Colonic mucosa (tissue), 4 donors: ENCODE measurements around the gene BLVRB. TPM values are rescaled to one million over a fixed set of nuclear protein-coding genes. Genes with fewer than 3 reads are reported as not detected.
"Not testable (repeated sequence)": the region's sequence is repeated elsewhere in the genome, so short reads cannot be mapped to it uniquely, and the experiment has no call there.

Source experiments
- DNase-seq: peaks from one replicate; pipeline ENCODE4 v3.0.0-alpha.2; 2020
- H3K27ac ChIP-seq: fragments of 200-600 bp; one replicate; pipeline ENCODE4 v1.8.0; 2021
- H3K27me3 ChIP-seq: fragments of 200-600 bp; one replicate; pipeline ENCODE4 v1.8.0; 2021
- H3K36me3 ChIP-seq: fragments of 200-600 bp; one replicate; pipeline ENCODE4 v1.8.0; 2021
- H3K4me1 ChIP-seq: fragments of 200-600 bp; one replicate; pipeline ENCODE4 v1.8.0; 2021; ENCODE audit warnings: mild to moderate bottlenecking
- H3K4me3 ChIP-seq: fragments of 200-600 bp; one replicate; pipeline ENCODE4 v1.8.0; 2021
- H3K9ac ChIP-seq, 2 donors: one replicate each; pipeline ENCODE4 v1.7.0; 2013; ENCODE audit warnings: control low read depth in 2 of 2, low read depth in 2 of 2, low read length in 2 of 2
- H3K9me3 ChIP-seq: fragments of 200-600 bp; one replicate; pipeline ENCODE4 v1.8.0; 2021
- intact Hi-C: fragments of 100-400 bp; cut with DNase I; formaldehyde crosslinking; loops from one replicate; pipeline ENCODE4 v1.14.1; 2022
- total RNA-seq, 2 donors: library from RNA; stranded (reverse); fragmentation: NEBNext Ultra II Directional in 1 of 2; extraction: Animal tissue kit (Norgen Biotek cat#: 25700) in 1 of 2; gene quantifications; one replicate each; pipeline ENCODE4 v1.2.1, GENCODE V29; 2021
- TF ChIP-seq, protein P1 (sequence below): fragments of 200-600 bp; IDR thresholded peaks from one replicate; pipeline ENCODE4 v1.8.0; 2022; ENCODE audit warnings: antibody characterized with exemption, mild to moderate bottlenecking
- donor health status: healthy.
- donor health status: DM: no; HTN: no; CAD: no.
- donor health status: DM: no; HTN: no; CAD: no.

The BLVRB gene
- total RNA-seq, 2 donors from 2014 or later: 76.5 to 94.9 TPM

DNA sequence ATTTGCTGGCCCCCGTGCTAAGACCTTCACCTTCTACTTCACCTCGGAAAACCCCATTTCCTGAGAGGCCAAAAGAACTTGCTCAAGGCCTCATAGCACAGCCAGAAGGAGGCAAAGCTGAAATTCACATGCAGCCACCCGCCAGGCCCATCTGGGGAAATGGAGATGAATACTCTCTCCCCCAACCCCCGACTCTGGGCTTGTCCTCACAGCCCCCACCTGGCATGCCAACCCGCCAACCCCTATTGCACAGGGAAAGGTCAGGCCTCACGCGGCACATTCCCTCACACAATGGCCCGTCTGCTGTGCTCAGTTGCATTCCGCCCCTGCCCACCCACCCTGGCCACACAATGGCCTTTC lies 55.5 kb downstream of the BLVRB start:
- no peaks in the 10 kb centered on the region for H3K27me3 ChIP-seq
- no peaks in the 10 kb centered on the region for H3K9me3 ChIP-seq
- intact Hi-C loops: no loop called here
- no peaks in the 10 kb centered on the region for H3K4me1 ChIP-seq
- no peak for DNase-seq
- H3K27ac ChIP-seq: no peak overlapping the region
- TF ChIP-seq, protein P1, sequence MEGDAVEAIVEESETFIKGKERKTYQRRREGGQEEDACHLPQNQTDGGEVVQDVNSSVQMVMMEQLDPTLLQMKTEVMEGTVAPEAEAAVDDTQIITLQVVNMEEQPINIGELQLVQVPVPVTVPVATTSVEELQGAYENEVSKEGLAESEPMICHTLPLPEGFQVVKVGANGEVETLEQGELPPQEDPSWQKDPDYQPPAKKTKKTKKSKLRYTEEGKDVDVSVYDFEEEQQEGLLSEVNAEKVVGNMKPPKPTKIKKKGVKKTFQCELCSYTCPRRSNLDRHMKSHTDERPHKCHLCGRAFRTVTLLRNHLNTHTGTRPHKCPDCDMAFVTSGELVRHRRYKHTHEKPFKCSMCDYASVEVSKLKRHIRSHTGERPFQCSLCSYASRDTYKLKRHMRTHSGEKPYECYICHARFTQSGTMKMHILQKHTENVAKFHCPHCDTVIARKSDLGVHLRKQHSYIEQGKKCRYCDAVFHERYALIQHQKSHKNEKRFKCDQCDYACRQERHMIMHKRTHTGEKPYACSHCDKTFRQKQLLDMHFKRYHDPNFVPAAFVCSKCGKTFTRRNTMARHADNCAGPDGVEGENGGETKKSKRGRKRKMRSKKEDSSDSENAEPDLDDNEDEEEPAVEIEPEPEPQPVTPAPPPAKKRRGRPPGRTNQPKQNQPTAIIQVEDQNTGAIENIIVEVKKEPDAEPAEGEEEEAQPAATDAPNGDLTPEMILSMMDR: no peak
- no peak overlapping the region for H3K4me3 ChIP-seq
- H3K9ac ChIP-seq: no peak overlapping the region
- no peaks in the 10 kb centered on the region for H3K36me3 ChIP-seq

DNA sequence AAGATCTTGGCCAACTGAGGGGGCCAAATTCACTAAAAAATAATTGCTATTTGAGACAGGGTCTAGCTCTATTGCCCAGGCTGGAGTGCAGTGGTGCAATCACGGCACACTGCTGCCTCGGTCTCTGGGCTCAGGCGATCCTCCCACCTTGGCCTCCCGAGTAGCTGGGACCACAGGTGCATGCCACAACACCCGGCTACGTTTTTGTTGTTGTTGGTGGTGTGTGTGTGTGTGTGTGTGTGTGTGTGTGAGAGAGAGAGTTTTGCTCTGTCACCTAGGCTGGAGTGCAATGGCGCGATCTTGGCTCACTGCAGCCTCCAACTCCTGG lies 57.0 kb downstream of the BLVRB start:
- H3K27me3 ChIP-seq, H3K27ac ChIP-seq, H3K4me3 ChIP-seq, H3K9me3 ChIP-seq, intact Hi-C loops, H3K9ac ChIP-seq, DNase-seq, H3K4me1 ChIP-seq, H3K36me3 ChIP-seq: not testable (repeated sequence)

DNA sequence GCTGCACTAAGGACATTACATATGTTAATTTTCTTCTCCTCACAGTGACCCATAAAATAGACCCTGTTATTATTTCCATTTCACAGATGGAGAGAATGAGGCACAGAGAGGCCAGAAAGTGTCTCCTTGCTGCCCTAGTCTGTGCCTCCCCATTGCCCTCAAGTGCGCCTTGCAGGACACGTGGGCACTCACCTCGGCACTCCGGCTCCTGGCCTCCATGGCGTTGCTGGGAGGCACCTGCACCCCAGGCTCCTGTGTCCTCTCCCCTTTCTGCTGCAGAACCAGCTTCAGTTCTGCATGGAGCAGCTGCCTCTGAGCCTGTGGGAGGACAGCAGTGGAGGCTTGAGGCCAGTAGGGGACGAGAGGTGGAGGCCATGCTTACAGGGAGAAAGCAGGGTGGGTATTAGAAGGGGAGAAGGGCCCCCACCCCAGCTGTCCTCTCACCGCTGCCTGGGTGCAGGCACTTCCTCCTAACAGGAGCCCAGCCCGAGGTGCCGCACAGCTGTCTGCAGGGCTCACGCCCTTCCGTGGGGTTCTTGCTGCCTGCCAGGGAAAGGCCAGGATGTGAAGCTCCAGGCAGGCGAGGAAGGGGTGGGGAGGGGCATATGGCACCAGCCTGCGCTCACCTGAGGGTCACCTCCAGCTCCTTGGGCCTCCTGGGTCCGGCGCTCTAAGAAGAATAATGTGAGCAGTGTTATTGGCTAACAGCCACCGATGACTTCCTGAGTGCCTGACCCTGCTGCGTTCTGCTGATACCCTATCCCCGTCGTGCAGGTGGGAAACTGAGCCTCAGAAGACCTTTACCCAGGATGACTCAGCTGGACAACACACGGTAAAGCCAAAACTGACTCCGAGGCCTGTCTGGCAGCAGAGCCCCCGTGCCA lies 57.6 kb downstream of the BLVRB start:
- H3K9ac ChIP-seq: no peak overlapping the region
- no peak overlapping the region for H3K4me3 ChIP-seq
- no peaks in the 10 kb centered on the region for H3K4me1 ChIP-seq
- TF ChIP-seq, protein P1: no peak
- no peaks in the 10 kb centered on the region for H3K36me3 ChIP-seq
- no peak overlapping the region for H3K27ac ChIP-seq
- H3K27me3 ChIP-seq: no peaks in the 10 kb centered on the region
- intact Hi-C loops: no loop called here
- no peak for DNase-seq
- no peaks in the 10 kb centered on the region for H3K9me3 ChIP-seq

DNA sequence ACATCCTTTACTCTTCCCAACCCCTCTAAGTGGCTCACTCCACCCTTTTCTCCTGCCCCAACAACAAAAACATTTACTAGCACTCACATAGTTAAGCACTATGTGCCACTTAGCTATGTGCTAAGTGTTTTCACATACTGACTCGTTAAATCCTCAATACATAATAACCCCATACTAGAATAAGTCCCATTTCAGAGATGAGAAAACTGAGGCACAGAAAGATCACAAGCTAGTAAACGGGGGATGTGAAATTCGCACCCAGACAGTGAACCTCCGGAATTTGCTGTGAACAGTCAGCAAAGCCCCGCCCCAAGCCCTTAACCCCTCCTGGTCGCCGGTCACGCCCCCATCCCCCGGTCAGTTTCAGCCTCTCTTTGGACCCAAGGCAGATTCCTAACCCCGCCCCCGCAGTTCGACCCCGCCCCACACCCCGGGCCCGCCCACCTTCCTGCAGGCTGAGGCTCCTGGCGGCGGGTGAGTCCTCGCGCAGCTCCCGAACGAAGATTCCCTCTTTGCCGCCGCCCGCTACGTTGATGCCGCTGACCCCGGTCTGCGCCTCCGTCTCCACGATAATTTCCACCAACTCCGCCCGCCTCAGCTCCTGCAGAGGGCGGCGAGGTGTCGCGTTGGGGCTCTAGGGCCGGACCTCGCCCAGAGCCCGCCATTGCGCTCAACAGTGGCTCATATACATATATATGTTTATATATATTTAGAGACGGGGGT lies 62.1 kb downstream of the BLVRB start:
- Histone ChIP-seq H3K4me3 (peak overlapping the region; percentile 60), H3K27me3 (no peaks in the 10 kb centered on the region), H3K9me3 (no peaks in the 10 kb centered on the region), H3K9ac (peak overlapping the region; percentile 28 to 64), H3K36me3 (no peaks in the 10 kb centered on the region), H3K27ac (peak overlapping the region; percentile 65), H3K4me1 (no peaks in the 10 kb centered on the region)
- TF ChIP-seq, protein P1: no peak
- peak; percentile 96 for DNase-seq
- intact Hi-C loops: no loop called here

DNA sequence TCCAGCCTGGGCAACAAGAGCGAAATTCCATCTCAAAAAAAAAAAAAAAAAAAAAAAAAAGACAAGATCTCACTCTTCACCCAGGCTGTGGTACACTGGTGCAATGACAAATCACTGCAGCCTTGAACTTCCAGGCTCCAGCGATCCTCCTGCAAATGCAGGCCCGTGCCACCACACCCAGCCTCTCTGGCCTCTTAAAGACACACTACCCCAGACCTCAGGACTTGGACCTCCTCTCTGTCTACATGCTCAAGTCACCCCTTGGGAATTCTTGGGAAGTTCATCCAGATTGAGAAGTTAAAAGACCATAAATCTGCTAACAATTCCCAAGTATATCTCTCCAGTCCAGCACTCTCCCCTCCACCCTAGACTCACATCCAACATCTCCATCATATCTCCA lies 65.0 kb downstream of the BLVRB start:
- H3K4me3 ChIP-seq: no peak overlapping the region
- DNase-seq: no peak
- TF ChIP-seq, protein P1: no peak
- no peaks in the 10 kb centered on the region for H3K27me3 ChIP-seq
- H3K9me3 ChIP-seq: no peaks in the 10 kb centered on the region
- H3K4me1 ChIP-seq: no peaks in the 10 kb centered on the region
- no peaks in the 10 kb centered on the region for H3K36me3 ChIP-seq
- H3K27ac ChIP-seq: no peak overlapping the region
- intact Hi-C loops: no loop called here
- no peak overlapping the region for H3K9ac ChIP-seq
